Liver (tissue), 9 donors: ENCODE results near the gene ASMTL. TPM values are rescaled to one million over a fixed set of nuclear protein-coding genes. Genes with fewer than 3 reads are reported as not detected.

ENCODE experiments used
- DNase-seq: peaks from one replicate; pipeline ENCODE4 v3.0.0-alpha.2; 2017; ENCODE audit warnings: low spot score
- H3K27ac ChIP-seq, 2 donors: one replicate each; pipeline ENCODE4 v1.7.0; 2013; ENCODE audit warnings: inconsistent platforms in 2 of 2, low read length in 2 of 2, control low read depth in 1 of 2, low read depth in 1 of 2, mild to moderate bottlenecking in 1 of 2
- H3K27me3 ChIP-seq, 4 donors: one replicate each; pipeline versions ENCODE4 v1.6.1 to v1.7.0; 2013; ENCODE audit warnings: low read length in 3 of 4, inconsistent platforms in 1 of 4, mild to moderate bottlenecking in 1 of 4, moderate library complexity in 1 of 4; ENCODE audit not compliant: control insufficient read depth in 4 of 4, insufficient read depth in 4 of 4
- H3K36me3 ChIP-seq, 4 donors: one replicate each; pipeline versions ENCODE4 v1.6.1 to v1.7.0; 2013; ENCODE audit warnings: low read length in 3 of 4, mild to moderate bottlenecking in 3 of 4, low read depth in 1 of 4, moderate library complexity in 1 of 4; ENCODE audit not compliant: control insufficient read depth in 4 of 4, insufficient read depth in 3 of 4
- H3K4me1 ChIP-seq, 4 donors: one replicate each; pipeline versions ENCODE4 v1.6.1 to v1.7.0; 2013; ENCODE audit warnings: low read length in 3 of 4, mild to moderate bottlenecking in 3 of 4, moderate library complexity in 1 of 4; ENCODE audit not compliant: control insufficient read depth in 4 of 4, insufficient read depth in 4 of 4
- H3K4me3 ChIP-seq, 3 donors: one replicate each; pipeline versions ENCODE4 v1.6.1 to v1.7.0; 2013; ENCODE audit warnings: low read length in 3 of 3, control low read depth in 1 of 3, low read depth in 1 of 3, mild to moderate bottlenecking in 1 of 3
- H3K9ac ChIP-seq, 2 donors: one replicate each; pipeline ENCODE4 v1.7.0; 2013; ENCODE audit warnings: low read length in 2 of 2, mild to moderate bottlenecking in 2 of 2, moderate library complexity in 2 of 2, control low read depth in 1 of 2, low read depth in 1 of 2
- H3K9me3 ChIP-seq, 4 donors: one replicate each; pipeline versions ENCODE4 v1.6.1 to v1.7.0; 2013; ENCODE audit warnings: low read length in 3 of 4; ENCODE audit not compliant: control insufficient read depth in 4 of 4
- ATF3 ChIP-seq: IDR thresholded peaks from 2 replicates; pipeline ENCODE4 v1.6.1; 2016; ENCODE audit warnings: antibody characterized with exemption
- CTCF ChIP-seq: fragments of 150-350 bp; IDR thresholded peaks from 2 replicates; pipeline ENCODE4 v1.5.1; 2017; ENCODE audit warnings: improper control_type of control experiment, low read depth, low read length; ENCODE audit not compliant: missing input control
- FOXA1 ChIP-seq: IDR thresholded peaks from 2 replicates; pipeline ENCODE4 v1.6.1; 2016; ENCODE audit warnings: antibody characterized with exemption
- FOXA2 ChIP-seq: IDR thresholded peaks from 2 replicates; pipeline ENCODE4 v1.6.1; 2016; ENCODE audit warnings: antibody characterized with exemption
- GABPA ChIP-seq, 2 donors: IDR thresholded peaks in 1 of 2; conservative IDR thresholded peaks in 1 of 2; 2 replicates each; pipeline ENCODE4 v1.6.1; 2016; ENCODE audit warnings: antibody characterized with exemption in 2 of 2, mild to moderate bottlenecking in 1 of 2, moderate library complexity in 1 of 2
- JUND ChIP-seq, 2 donors: IDR thresholded peaks; 2 replicates each; pipeline ENCODE4 v1.6.1; 2016; ENCODE audit warnings: antibody characterized with exemption in 2 of 2
- MAX ChIP-seq: IDR thresholded peaks from 2 replicates; pipeline ENCODE4 v1.6.1; 2016; ENCODE audit warnings: antibody characterized with exemption
- NR2F2 ChIP-seq: IDR thresholded peaks from 2 replicates; pipeline ENCODE4 v1.6.1; 2016; ENCODE audit warnings: antibody characterized with exemption
- REST ChIP-seq: IDR thresholded peaks from 2 replicates; pipeline ENCODE4 v1.6.1; 2016; ENCODE audit warnings: antibody characterized with exemption, mild to moderate bottlenecking
- RXRA ChIP-seq, 2 donors: IDR thresholded peaks; 2 replicates each; pipeline ENCODE4 v1.6.1; 2017 to 2018; ENCODE audit warnings: antibody characterized with exemption in 2 of 2, mild to moderate bottlenecking in 1 of 2
- TAF1 ChIP-seq: conservative IDR thresholded peaks from 2 replicates; pipeline ENCODE4 v1.6.1; 2016; ENCODE audit warnings: antibody characterized with exemption, mild to moderate bottlenecking
- YY1 ChIP-seq: IDR thresholded peaks from 2 replicates; pipeline ENCODE4 v1.6.1; 2016; ENCODE audit warnings: antibody characterized with exemption, mild to moderate bottlenecking
- ZBTB33 ChIP-seq: IDR thresholded peaks from 2 replicates; pipeline ENCODE4 v1.6.1; 2016; ENCODE audit warnings: antibody characterized with exemption
- WGBS: extraction: QIAGEN DNeasy Blood & Tissue Kit; methylation state at CpG from one replicate; pipeline ENCODE4 v1.1.7; 2013; 5-methylcytosine and 5-hydroxymethylcytosine counted together
- polyA plus RNA-seq, 2 donors: library from polyadenylated mRNA; stranded (reverse) in 1 of 2; unstranded in 1 of 2; fragments of 200-250 nt in 1 of 2; fragments of >200 nt in 1 of 2; fragmentation: Nextera tagmentation in 1 of 2; extraction: Ambion mirVana in 1 of 2; gene quantifications; one replicate each; pipeline versions ENCODE4 v1.2.1 to v1.2.3, GENCODE V29; 2013 to 2015
- total RNA-seq, 2 donors: library from RNA; depleted of rRNA; stranded (reverse); fragments of >200 nt; gene quantifications; one replicate each; pipeline ENCODE4 v1.2.3, GENCODE V29; 2014
- donor health status: healthy.
- donor health status: healthy.
- donor health status: healthy.
- donor health status: healthy.
- donor health status: healthy.

ASMTL gene
- total and polyA plus RNA-seq, 4 donors: 10.3 to 18.9 (median 11.6) TPM

- WGBS: 96% methylated on average over 41 of the region's 41 CpGs
- Histone ChIP-seq H3K9ac (no peak overlapping the region), H3K4me3 (no peak overlapping the region), H3K4me1 (peaks cover 4 to 26% (median 17%) of the 10 kb centered on the region in 4 donors), H3K36me3 (peaks cover 38 to 56% (median 49%) of the 10 kb centered on the region in 4 donors), H3K27me3 (no peaks in the 10 kb centered on the region), H3K9me3 (no peaks in the 10 kb centered on the region), H3K27ac (no peak overlapping the region)
- no peak for DNase-seq
- TF ChIP-seq FOXA2 (no peak), TAF1 (no peak), ATF3 (no peak), FOXA1 (no peak), JUND (IDR thresholded peaks at IDR 0.05) (no peak), YY1 (no peak), NR2F2 (no peak), REST (no peak), GABPA (IDR thresholded peaks at IDR 0.05 in 1 of 2, conservative IDR thresholded peaks at IDR 0.05 in 1 of 2) (no peak), RXRA (IDR thresholded peaks at IDR 0.05) (no peak), CTCF (no peak), MAX (no peak), ZBTB33 (no peak)
Observed at GRCh38 chrX:1386338-1387127, 66.2 kb downstream of the ASMTL start.
